ENCODE measurements around the gene TOPBP1. TPM values are rescaled to one million over a fixed set of nuclear protein-coding genes. Genes with fewer than 3 reads are reported as not detected.
A peak's percentile ranks its signal among the peaks of the same experiment; 100 is the strongest.

Gene TOPBP1
- total RNA-seq = 61.5 TPM
- polyA plus RNA-seq = 10.4 TPM

DNA sequence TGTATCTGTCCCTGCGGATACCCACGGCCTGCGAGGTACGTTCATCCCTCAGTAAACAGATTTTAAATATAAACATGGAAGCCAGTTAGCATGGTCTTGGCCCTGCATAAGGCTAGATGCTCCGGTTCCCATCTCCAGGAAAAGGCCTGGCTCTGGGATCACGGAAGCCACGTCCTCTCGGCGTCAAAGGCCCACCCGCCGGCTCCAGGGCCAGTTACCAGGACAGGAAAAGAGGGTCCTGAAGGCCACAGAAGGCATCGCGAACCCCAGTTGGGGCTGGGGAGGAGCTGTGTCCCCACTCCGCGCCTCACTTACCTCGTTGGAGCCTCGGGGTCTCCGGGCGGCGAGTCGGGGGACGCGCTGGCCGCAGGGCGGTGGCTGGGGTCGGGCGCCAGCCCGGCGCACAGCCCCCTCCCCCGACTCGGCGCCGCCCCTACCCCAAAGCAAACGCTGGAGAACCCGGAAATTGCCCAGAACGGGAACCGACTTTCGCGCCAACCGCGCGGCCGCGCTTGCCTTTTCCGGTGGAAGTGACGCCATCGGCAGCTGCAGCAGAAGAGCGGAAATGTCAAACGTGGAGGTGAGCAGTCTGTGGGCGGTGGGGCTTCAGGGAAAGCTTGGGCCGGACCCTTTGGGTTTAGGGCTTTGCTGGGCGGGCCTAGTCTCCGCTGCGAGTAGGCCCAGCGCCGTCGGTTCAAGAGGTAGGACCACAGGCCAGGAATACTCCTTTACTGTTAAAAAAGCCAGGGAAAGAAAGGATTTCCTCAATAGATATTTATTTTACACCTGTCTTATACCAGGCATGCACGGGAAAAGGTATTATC, at the start of gene TOPBP1:
TSS of gene TOPBP1 (minus strand) at position 488 of the 824 bp plus-strand sequence. CDS start 814 bp downstream, outside the sequence.
- Histone ChIP-seq H3K27ac (ENCODE audit: low read depth) (peak within 1 kb of the TSS; percentile 72), H3K4me1 (ENCODE audit: insufficient read depth) (no peaks in the 10 kb centered on the region), H3K36me3 (ENCODE audit: insufficient read depth) (no peaks in the 10 kb centered on the region), H3K4me3 (ENCODE audit: low read depth, low read length) (peak within 1 kb of the TSS; percentile 93)
- DNase-seq (ENCODE audit: extremely low spot score) = peak; percentile 57
- WGBS = 0% methylated on average over 58 of the region's 58 CpGs

- no peaks in the 10 kb centered on the region for H3K36me3 ChIP-seq (ENCODE audit: insufficient read depth)
- H3K4me3 ChIP-seq (ENCODE audit: low read depth, low read length) = no peak overlapping the region
- no peak overlapping the region for H3K27ac ChIP-seq (ENCODE audit: low read depth)
- 75% methylated on average over 4 of the region's 4 CpGs for WGBS
- DNase-seq (ENCODE audit: extremely low spot score) = no peak
- no peaks in the 10 kb centered on the region for H3K4me1 ChIP-seq (ENCODE audit: insufficient read depth)
These were observed 49.3 kb upstream of the TOPBP1 start for GRCh38 chr3:133711013-133711412.

- Histone ChIP-seq H3K4me3 (ENCODE audit: low read depth, low read length) (no peak overlapping the region), H3K4me1 (ENCODE audit: insufficient read depth) (no peaks in the 10 kb centered on the region), H3K27ac (ENCODE audit: low read depth) (no peak overlapping the region), H3K36me3 (ENCODE audit: insufficient read depth) (no peaks in the 10 kb centered on the region)
- no peak for DNase-seq (ENCODE audit: extremely low spot score)
- 87% methylated on average over 3 of the region's 3 CpGs for WGBS
These were observed 47.5 kb upstream of the TOPBP1 start for GRCh38 chr3:133709139-133709750.

GRCh38 chr3:133706033-133706432, 44.3 kb upstream of the TOPBP1 start:
- Histone ChIP-seq H3K36me3 (ENCODE audit: insufficient read depth) (no peaks in the 10 kb centered on the region), H3K4me1 (ENCODE audit: insufficient read depth) (no peaks in the 10 kb centered on the region), H3K27ac (ENCODE audit: low read depth) (no peak overlapping the region), H3K4me3 (ENCODE audit: low read depth, low read length) (no peak overlapping the region)
- DNase-seq (ENCODE audit: extremely low spot score) = no peak
- WGBS = 77% methylated on average over 4 of the region's 4 CpGs

- no peak overlapping the region for H3K27ac ChIP-seq (ENCODE audit: low read depth)
- no peak overlapping the region for H3K4me3 ChIP-seq (ENCODE audit: low read depth, low read length)
- DNase-seq (ENCODE audit: extremely low spot score) = no peak
- no peaks in the 10 kb centered on the region for H3K36me3 ChIP-seq (ENCODE audit: insufficient read depth)
- 32% methylated on average over 1 of the region's 1 CpG for WGBS
- no peaks in the 10 kb centered on the region for H3K4me1 ChIP-seq (ENCODE audit: insufficient read depth)
These were observed 42.2 kb upstream of the TOPBP1 start for GRCh38 chr3:133703915-133704314.

- H3K27ac ChIP-seq (ENCODE audit: low read depth) = no peak overlapping the region
- 91% methylated on average over 7 of the region's 7 CpGs for WGBS
- no peak overlapping the region for H3K4me3 ChIP-seq (ENCODE audit: low read depth, low read length)
- H3K36me3 ChIP-seq (ENCODE audit: insufficient read depth) = no peaks in the 10 kb centered on the region
- H3K4me1 ChIP-seq (ENCODE audit: insufficient read depth) = no peaks in the 10 kb centered on the region
- DNase-seq (ENCODE audit: extremely low spot score) = no peak
These were observed 40.0 kb upstream of the TOPBP1 start for GRCh38 chr3:133701435-133702358.

- Histone ChIP-seq H3K27ac (ENCODE audit: low read depth) (no peak overlapping the region), H3K36me3 (ENCODE audit: insufficient read depth) (no peaks in the 10 kb centered on the region), H3K4me1 (ENCODE audit: insufficient read depth) (no peaks in the 10 kb centered on the region), H3K4me3 (ENCODE audit: low read depth, low read length) (no peak overlapping the region)
- 86% methylated on average over 6 of the region's 6 CpGs for WGBS
- no peak for DNase-seq (ENCODE audit: extremely low spot score)
These were observed 38.6 kb upstream of the TOPBP1 start for GRCh38 chr3:133700351-133700750.

DNA sequence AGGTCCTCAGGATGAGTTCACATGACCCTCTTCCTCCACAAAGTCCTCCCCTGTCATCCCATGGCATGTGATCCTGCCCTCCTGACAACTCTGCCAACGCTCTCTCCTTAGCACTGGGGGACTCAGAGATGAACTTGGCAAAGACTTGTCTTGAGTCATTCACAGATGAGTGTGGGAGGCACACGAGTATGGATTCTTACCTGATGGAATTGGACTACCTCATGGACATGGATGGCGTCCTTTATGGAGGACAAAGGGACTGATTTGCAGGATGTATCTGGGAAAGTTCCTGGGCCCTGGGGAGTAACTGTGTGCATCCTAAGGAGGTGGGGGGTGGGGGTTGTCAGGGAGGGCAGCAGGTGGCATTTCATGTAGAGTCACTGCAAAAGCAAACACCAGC, 38.2 kb upstream of the TOPBP1 start:
- Histone ChIP-seq H3K4me1 (ENCODE audit: insufficient read depth) (no peaks in the 10 kb centered on the region), H3K4me3 (ENCODE audit: low read depth, low read length) (no peak overlapping the region), H3K36me3 (ENCODE audit: insufficient read depth) (no peaks in the 10 kb centered on the region), H3K27ac (ENCODE audit: low read depth) (no peak overlapping the region)
- WGBS = 85% methylated on average over 3 of the region's 3 CpGs
- no peak for DNase-seq (ENCODE audit: extremely low spot score)

DNA sequence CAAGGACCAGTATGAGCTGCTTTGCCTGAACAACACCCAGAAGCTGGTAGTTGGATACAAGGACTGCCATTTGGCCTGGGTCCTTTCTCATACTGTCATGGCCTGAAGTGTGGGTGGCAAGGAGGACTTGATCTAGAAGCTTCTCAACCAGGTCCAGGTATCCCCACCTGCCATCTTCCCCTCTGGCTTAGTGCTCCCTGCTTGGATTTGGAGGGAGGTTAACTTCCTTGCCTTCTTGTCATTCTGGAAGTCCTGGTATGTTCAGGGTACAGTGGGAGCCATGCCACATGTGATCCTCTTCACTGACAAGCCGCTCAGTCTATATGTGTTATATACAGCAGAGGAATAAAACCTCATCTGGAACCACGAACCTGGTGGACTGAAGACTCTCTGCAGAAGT, 37.7 kb upstream of the TOPBP1 start:
- H3K36me3 ChIP-seq (ENCODE audit: insufficient read depth) = no peaks in the 10 kb centered on the region
- no peak for DNase-seq (ENCODE audit: extremely low spot score)
- H3K4me3 ChIP-seq (ENCODE audit: low read depth, low read length) = no peak overlapping the region
- no peak overlapping the region for H3K27ac ChIP-seq (ENCODE audit: low read depth)
- WGBS = 72% methylated on average over 2 of the region's 2 CpGs
- H3K4me1 ChIP-seq (ENCODE audit: insufficient read depth) = no peaks in the 10 kb centered on the region

GRCh38 chr3:133697960-133698359, 36.2 kb upstream of the TOPBP1 start:
- WGBS = 79% methylated on average over 2 of the region's 2 CpGs
- no peak overlapping the region for H3K4me3 ChIP-seq (ENCODE audit: low read depth, low read length)
- H3K4me1 ChIP-seq (ENCODE audit: insufficient read depth) = no peaks in the 10 kb centered on the region
- no peaks in the 10 kb centered on the region for H3K36me3 ChIP-seq (ENCODE audit: insufficient read depth)
- H3K27ac ChIP-seq (ENCODE audit: low read depth) = no peak overlapping the region
- DNase-seq (ENCODE audit: extremely low spot score) = no peak

GRCh38 chr3:133695560-133696171, 33.9 kb upstream of the TOPBP1 start:
- WGBS = 83% methylated on average over 3 of the region's 3 CpGs
- Histone ChIP-seq H3K4me3 (ENCODE audit: low read depth, low read length) (no peak overlapping the region), H3K4me1 (ENCODE audit: insufficient read depth) (no peaks in the 10 kb centered on the region), H3K36me3 (ENCODE audit: insufficient read depth) (no peaks in the 10 kb centered on the region), H3K27ac (ENCODE audit: low read depth) (no peak overlapping the region)
- DNase-seq (ENCODE audit: extremely low spot score) = no peak

- Histone ChIP-seq H3K27ac (ENCODE audit: low read depth) (no peak overlapping the region), H3K36me3 (ENCODE audit: insufficient read depth) (no peaks in the 10 kb centered on the region), H3K4me1 (ENCODE audit: insufficient read depth) (no peaks in the 10 kb centered on the region), H3K4me3 (ENCODE audit: low read depth, low read length) (no peak overlapping the region)
- no peak for DNase-seq (ENCODE audit: extremely low spot score)
- WGBS = 90% methylated on average over 9 of the region's 9 CpGs
These were observed 32.8 kb upstream of the TOPBP1 start for GRCh38 chr3:133694288-133695268.
